H1 (cell line): ENCODE results near the gene TGM5. TPM values are rescaled to one million over a fixed set of nuclear protein-coding genes. Genes with fewer than 3 reads are reported as not detected.

ENCODE experiments used
- polyA plus RNA-seq, 7 experiments: library from polyadenylated mRNA; depleted of rRNA in 3 of 7; stranded (reverse) in 5 of 7; unstranded in 2 of 7; fragments of >200 nt in 5 of 7; fragments of 200-250 nt in 2 of 7; gene quantifications; 1 replicate in 5 of 7; 2 replicates in 1 of 7; 4 replicates in 1 of 7; pipeline versions ENCODE4 v1.2.1 to v1.2.3, GENCODE V29; 2011 to 2013; ENCODE audit warnings: missing spikeins in 2 of 7, mixed read lengths in 2 of 7
- total RNA-seq: library from RNA; stranded (reverse); fragmentation: NEBNext Ultra II Directional; extraction: Animal tissue kit (Norgen Biotek cat#: 25700); gene quantifications from 2 replicates; pipeline ENCODE4 v1.2.1, GENCODE V29; 2021
- TF ChIP-seq, protein P1 (sequence below), 3 experiments: IDR thresholded peaks; 1 replicate in 2 of 3; 2 replicates in 1 of 3; pipeline versions ENCODE4 v1.5.1 to v1.6.1; 2011; ENCODE audit warnings: low read length in 3 of 3, mild to moderate bottlenecking in 3 of 3, inconsistent platforms in 2 of 3, low read depth in 1 of 3, moderate library complexity in 1 of 3; ENCODE audit not compliant: insufficient read depth in 1 of 3; ENCODE audit errors: control extremely low read depth in 1 of 3

Gene TGM5
- total and polyA plus RNA-seq, 2 of the 8 experiments (the other 6 are each of a cell fraction or from before 2014, with no cell fraction given), result not detected

GRCh38 chr15:43196760-43197548 lies 69.8 kb downstream of the TGM5 start (continued):
- TF ChIP-seq, protein P1, sequence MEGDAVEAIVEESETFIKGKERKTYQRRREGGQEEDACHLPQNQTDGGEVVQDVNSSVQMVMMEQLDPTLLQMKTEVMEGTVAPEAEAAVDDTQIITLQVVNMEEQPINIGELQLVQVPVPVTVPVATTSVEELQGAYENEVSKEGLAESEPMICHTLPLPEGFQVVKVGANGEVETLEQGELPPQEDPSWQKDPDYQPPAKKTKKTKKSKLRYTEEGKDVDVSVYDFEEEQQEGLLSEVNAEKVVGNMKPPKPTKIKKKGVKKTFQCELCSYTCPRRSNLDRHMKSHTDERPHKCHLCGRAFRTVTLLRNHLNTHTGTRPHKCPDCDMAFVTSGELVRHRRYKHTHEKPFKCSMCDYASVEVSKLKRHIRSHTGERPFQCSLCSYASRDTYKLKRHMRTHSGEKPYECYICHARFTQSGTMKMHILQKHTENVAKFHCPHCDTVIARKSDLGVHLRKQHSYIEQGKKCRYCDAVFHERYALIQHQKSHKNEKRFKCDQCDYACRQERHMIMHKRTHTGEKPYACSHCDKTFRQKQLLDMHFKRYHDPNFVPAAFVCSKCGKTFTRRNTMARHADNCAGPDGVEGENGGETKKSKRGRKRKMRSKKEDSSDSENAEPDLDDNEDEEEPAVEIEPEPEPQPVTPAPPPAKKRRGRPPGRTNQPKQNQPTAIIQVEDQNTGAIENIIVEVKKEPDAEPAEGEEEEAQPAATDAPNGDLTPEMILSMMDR (IDR thresholded peaks at IDR 0.05; ENCODE audit: control extremely low read depth in 1 of 3, insufficient read depth in 1 of 3, low read depth in 1 of 3, low read length in 3 of 3), result no peak
- TF ChIP-seq, all 59 proteins: peak for 0
